H1 (cell line): ENCODE results near the gene HLA-A. TPM values are rescaled to one million over a fixed set of nuclear protein-coding genes. Genes with fewer than 3 reads are reported as not detected.

Source experiments
- CTCF ChIA-PET: fragments of 300-600 bp; sonication (Branson Sonifier 250); formaldehyde crosslinking; loops from one replicate; lab custom pipeline; 2021; ENCODE audit not compliant: partially characterized antibody; lab: Charles Lee
- POLR2A ChIA-PET: fragments of 300-600 bp; sonication (Branson Sonifier 250); formaldehyde crosslinking; loops from one replicate; lab custom pipeline; 2021; ENCODE audit warnings: inconsistent platforms; ENCODE audit not compliant: partially characterized antibody; lab: Charles Lee
- DNase-seq, 2 experiments: peaks; one replicate each; pipeline versions ENCODE4 v3.0.0 to v3.0.0-alpha.2; 2010 to 2022; ENCODE audit warnings: low spot score in 2 of 2, low read depth in 1 of 2, mixed read lengths in 1 of 2
- FAIRE-seq: peaks from 2 replicates; lab custom pipeline; 2011; peaks lifted over from hg19 to GRCh38; lab: Jason Lieb, UNC
- H2AFZ ChIP-seq: 2 replicates; pipeline ENCODE4 v1.8.1; 2012; ENCODE audit warnings: low read length, inconsistent platforms
- H2AK5ac ChIP-seq: 2 replicates; pipeline ENCODE4 v1.6.1; 2013; ENCODE audit warnings: low read depth, low read length
- H2BK120ac ChIP-seq: replicated peaks from 2 replicates; pipeline ENCODE3; 2013; ENCODE audit warnings: low read depth, low read length, inconsistent platforms
- H2BK12ac ChIP-seq: 2 replicates; pipeline ENCODE4 v1.6.1; 2013; ENCODE audit warnings: low read depth, low read length
- H2BK15ac ChIP-seq: 2 replicates; pipeline ENCODE4 v1.6.1; 2013; ENCODE audit warnings: low read length
- H2BK20ac ChIP-seq: 2 replicates; pipeline ENCODE4 v1.6.1; 2013; ENCODE audit warnings: low read length
- H2BK5ac ChIP-seq: 2 replicates; pipeline ENCODE4 v1.6.1; 2013; ENCODE audit warnings: low read depth, low read length
- H3K14ac ChIP-seq: 2 replicates; pipeline ENCODE4 v1.6.1; 2013; ENCODE audit warnings: inconsistent platforms; ENCODE audit not compliant: insufficient read length
- H3K18ac ChIP-seq: 2 replicates; pipeline ENCODE4 v1.6.1; 2013; ENCODE audit warnings: low read length; ENCODE audit errors: extremely low read depth
- H3K23ac ChIP-seq: 2 replicates; pipeline ENCODE4 v1.6.1; 2013; ENCODE audit warnings: inconsistent platforms; ENCODE audit not compliant: insufficient read length
- H3K23me2 ChIP-seq: 2 replicates; pipeline ENCODE4 v1.6.1; 2013; ENCODE audit warnings: low read depth, low read length
- H3K27ac ChIP-seq: 2 replicates; pipeline ENCODE4 v1.6.1; 2011; ENCODE audit warnings: low read depth, low read length, inconsistent platforms
- H3K27me3 ChIP-seq, 4 experiments: replicated peaks in 1 of 4; 1 replicate in 1 of 4; 2 replicates in 3 of 4; pipeline versions ENCODE4 v1.6.1 to v1.8.1; 2011 to 2013; ENCODE audit warnings: low read length in 3 of 4, mild to moderate bottlenecking in 3 of 4, inconsistent platforms in 2 of 4, mixed read lengths in 2 of 4, moderate library complexity in 1 of 4; ENCODE audit not compliant: control insufficient read depth in 3 of 4, insufficient read depth in 3 of 4; ENCODE audit errors: extremely low read depth in 1 of 4
- H3K36me3 ChIP-seq, 4 experiments: 2 replicates each; pipeline versions ENCODE4 v1.6.1 to v1.8.1; 2011 to 2013; ENCODE audit warnings: mild to moderate bottlenecking in 4 of 4, low read length in 3 of 4, moderate library complexity in 2 of 4, control low read depth in 1 of 4, inconsistent platforms in 1 of 4; ENCODE audit not compliant: insufficient read depth in 4 of 4, control insufficient read depth in 2 of 4
- H3K4ac ChIP-seq: replicated peaks from 2 replicates; pipeline ENCODE3; 2013; ENCODE audit warnings: low read length, low read depth, mixed read lengths, inconsistent platforms; ENCODE audit not compliant: insufficient read length
- H3K4me1 ChIP-seq, 4 experiments: replicated peaks in 1 of 4; 1 replicate in 1 of 4; 2 replicates in 3 of 4; pipeline versions ENCODE4 v1.6.1 to v1.8.1; 2011 to 2013; ENCODE audit warnings: low read length in 3 of 4, inconsistent platforms in 2 of 4, mixed read lengths in 1 of 4; ENCODE audit not compliant: insufficient read depth in 4 of 4, control insufficient read depth in 3 of 4
- H3K4me2 ChIP-seq, 2 experiments: 2 replicates each; pipeline versions ENCODE4 v1.6.1 to v1.8.1; 2011 to 2013; ENCODE audit warnings: low read depth in 2 of 2, low read length in 2 of 2, control low read depth in 1 of 2, inconsistent platforms in 1 of 2, mild to moderate bottlenecking in 1 of 2; ENCODE audit not compliant: insufficient read depth in 1 of 2
- H3K4me3 ChIP-seq, 4 experiments: fragments of 200-600, 300-600 bp in 1 of 4; sonication (generic), shearing (Covaris generic), sonication (Bioruptor Twin) in 1 of 4; 2 replicates each; pipeline versions ENCODE4 v1.5.1 to v1.8.1; 2011 to 2016; ENCODE audit warnings: low read length in 4 of 4, low read depth in 3 of 4, control low read depth in 2 of 4, inconsistent platforms in 2 of 4, mild to moderate bottlenecking in 2 of 4, mixed read lengths in 1 of 4, moderate library complexity in 1 of 4; ENCODE audit not compliant: insufficient read depth in 2 of 4; ENCODE audit errors: extremely low read depth in 1 of 4
- H3K56ac ChIP-seq: replicated peaks from 2 replicates; pipeline ENCODE3; 2013; ENCODE audit warnings: low read depth, mild to moderate bottlenecking, mixed read lengths, low read length, inconsistent platforms; ENCODE audit not compliant: insufficient read length
- H3K79me1 ChIP-seq: 2 replicates; pipeline ENCODE4 v1.6.1; 2013; ENCODE audit warnings: low read depth, low read length, control low read depth
- H3K79me2 ChIP-seq, 2 experiments: 2 replicates each; pipeline versions ENCODE4 v1.6.1 to v1.8.1; 2012 to 2013; ENCODE audit warnings: low read length in 2 of 2, mild to moderate bottlenecking in 2 of 2, inconsistent platforms in 1 of 2; ENCODE audit not compliant: insufficient read depth in 2 of 2, control insufficient read depth in 1 of 2
- H3K9ac ChIP-seq, 4 experiments: replicated peaks in 1 of 4; 1 replicate in 1 of 4; 2 replicates in 3 of 4; pipeline versions ENCODE4 v1.6.1 to v1.8.1; 2011 to 2013; ENCODE audit warnings: low read depth in 3 of 4, low read length in 3 of 4, control low read depth in 2 of 4, mild to moderate bottlenecking in 2 of 4, moderate library complexity in 2 of 4, inconsistent platforms in 1 of 4; ENCODE audit errors: extremely low read depth in 1 of 4
- H3K9me3 ChIP-seq, 2 experiments: 2 replicates each; pipeline versions ENCODE4 v1.6.1 to v1.8.1; 2012 to 2013; ENCODE audit warnings: mild to moderate bottlenecking in 2 of 2, moderate library complexity in 2 of 2, control low read depth in 1 of 2, inconsistent platforms in 1 of 2, low read depth in 1 of 2, low read length in 1 of 2, mixed read lengths in 1 of 2; ENCODE audit not compliant: insufficient read depth in 2 of 2
- H4K20me1 ChIP-seq, 2 experiments: replicated peaks in 1 of 2; 2 replicates each; pipeline versions ENCODE3 to v1.8.1; 2011 to 2013; ENCODE audit warnings: inconsistent platforms in 2 of 2, low read length in 2 of 2, mild to moderate bottlenecking in 1 of 2; ENCODE audit not compliant: insufficient read depth in 2 of 2, control insufficient read depth in 1 of 2
- H4K5ac ChIP-seq: 2 replicates; pipeline ENCODE4 v1.6.1; 2013; ENCODE audit warnings: low read length, low read depth, mixed read lengths, inconsistent platforms; ENCODE audit not compliant: insufficient read length
- H4K8ac ChIP-seq: 2 replicates; pipeline ENCODE4 v1.8.0; 2013; ENCODE audit warnings: mild to moderate bottlenecking, moderate library complexity, low read length, inconsistent platforms; ENCODE audit not compliant: insufficient read depth; ENCODE audit errors: extremely low read depth
- H4K91ac ChIP-seq: replicated peaks from 2 replicates; pipeline ENCODE3; 2013; ENCODE audit warnings: low read length, mixed read lengths, inconsistent platforms; ENCODE audit not compliant: insufficient read length
- ATF3 ChIP-seq: IDR thresholded peaks from 2 replicates; pipeline ENCODE4 v1.6.1; 2011; ENCODE audit warnings: low read depth, mild to moderate bottlenecking, low read length; ENCODE audit not compliant: insufficient read depth
- BACH1 ChIP-seq: IDR thresholded peaks from 2 replicates; pipeline ENCODE4 v1.6.1; 2012; ENCODE audit warnings: low read length, improper control_type of control experiment
- BCL11A ChIP-seq, 2 experiments: IDR thresholded peaks; one replicate each; pipeline ENCODE4 v1.6.1; 2011; ENCODE audit warnings: low read depth in 2 of 2, low read length in 2 of 2, mild to moderate bottlenecking in 2 of 2
- CBX8 ChIP-seq: fragments of 300-800, 300-1000 bp; sonication (generic); IDR thresholded peaks from 2 replicates; pipeline ENCODE4 v1.7.1; 2016; ENCODE audit warnings: low read depth, low read length, borderline replicate concordance
- CHD1 ChIP-seq: IDR thresholded peaks from 2 replicates; pipeline ENCODE4 v1.6.1; 2012; ENCODE audit warnings: low read depth, low read length, improper control_type of control experiment
- CHD2 ChIP-seq: IDR thresholded peaks from 2 replicates; pipeline ENCODE4 v1.6.1; 2012; ENCODE audit warnings: low read length, improper control_type of control experiment
- EGR1 ChIP-seq: IDR thresholded peaks from 2 replicates; pipeline ENCODE4 v1.6.1; 2011; ENCODE audit warnings: low read depth, low read length, borderline replicate concordance
- EZH2 ChIP-seq: fragments of 200-600 bp; sonication (generic); IDR thresholded peaks from 2 replicates; pipeline ENCODE4 v1.7.1; 2012; ENCODE audit warnings: low read depth, mild to moderate bottlenecking, moderate library complexity, low read length, inconsistent platforms; ENCODE audit not compliant: severe bottlenecking
- HDAC2 ChIP-seq, 2 experiments: fragments of 300-600 bp in 1 of 2; sonication (generic) in 1 of 2; IDR thresholded peaks; 2 replicates each; pipeline ENCODE4 v1.6.1; 2011 to 2012; ENCODE audit warnings: low read depth in 2 of 2, low read length in 2 of 2, mild to moderate bottlenecking in 2 of 2, moderate library complexity in 2 of 2, borderline replicate concordance in 1 of 2, inconsistent platforms in 1 of 2
- POLR2AphosphoS5 ChIP-seq: IDR thresholded peaks from 2 replicates; pipeline ENCODE4 v1.6.1; 2011; ENCODE audit warnings: low read depth, low read length
- POU5F1 ChIP-seq: IDR thresholded peaks from 2 replicates; pipeline ENCODE4 v1.6.1; 2011; ENCODE audit warnings: low read depth, mild to moderate bottlenecking, low read length, moderate library complexity
- TBP ChIP-seq: IDR thresholded peaks from 2 replicates; pipeline ENCODE4 v1.6.1; 2011; ENCODE audit warnings: low read depth, low read length, improper control_type of control experiment
- WGBS, 2 experiments: shearing (Covaris generic) in 1 of 2; methylation state at CpG; one replicate each; pipeline versions ENCODE4 v1.1.6 to v1.1.7; 2013 to 2015; ENCODE audit warnings: low lambda C conversion rate in 2 of 2, mixed read lengths in 2 of 2, inconsistent platforms in 1 of 2, low coverage in 1 of 2, missing lambda C conversion rate in 1 of 2; ENCODE audit not compliant: insufficient replicate concordance in 2 of 2, insufficient coverage in 1 of 2, insufficient read length in 1 of 2; ENCODE audit errors: extremely low coverage in 1 of 2, missing lambda C conversion rate in 1 of 2; 5-methylcytosine and 5-hydroxymethylcytosine counted together
- polyA plus RNA-seq, 7 experiments: library from polyadenylated mRNA; depleted of rRNA in 3 of 7; stranded (reverse) in 5 of 7; unstranded in 2 of 7; fragments of >200 nt in 5 of 7; fragments of 200-250 nt in 2 of 7; gene quantifications; 1 replicate in 5 of 7; 2 replicates in 1 of 7; 4 replicates in 1 of 7; pipeline versions ENCODE4 v1.2.1 to v1.2.3, GENCODE V29; 2011 to 2013; ENCODE audit warnings: missing spikeins in 2 of 7, mixed read lengths in 2 of 7
- total RNA-seq: library from RNA; stranded (reverse); fragmentation: NEBNext Ultra II Directional; extraction: Animal tissue kit (Norgen Biotek cat#: 25700); gene quantifications from 2 replicates; pipeline ENCODE4 v1.2.1, GENCODE V29; 2021

HLA-A gene
- total and polyA plus RNA-seq, 2 of the 8 experiments (the other 6 are each of a cell fraction or from before 2014, with no cell fraction given), result 221 to 474 TPM

GRCh38 chr6:29951882-29952281 lies 9.6 kb downstream of the HLA-A start:
- Histone ChIP-seq H3K9ac (no peak overlapping the region), H3K79me1 (no peaks in the 10 kb centered on the region), H2BK20ac (no peak overlapping the region), H2BK12ac (no peak overlapping the region), H3K4me3 (no peak overlapping the region), H3K4me1 (peaks cover 0 to 4% (median 0%) of the 10 kb centered on the region in 4 experiments; a peak in 2 of 7 replicates), H2BK120ac (no peak overlapping the region), H3K27me3 (no peaks in the 10 kb centered on the region), H2BK5ac (no peak overlapping the region), H4K91ac (no peak overlapping the region), H3K4ac (no peak overlapping the region), H3K4me2 (no peak overlapping the region), H3K56ac (no peak overlapping the region), H3K14ac (no peak overlapping the region), H2AFZ (no peak overlapping the region), H3K79me2 (no peaks in the 10 kb centered on the region), H4K5ac (no peak overlapping the region), H4K20me1 (peaks cover 0 to 2% of the 10 kb centered on the region in 2 experiments), H3K23ac (no peak overlapping the region), H3K18ac (no peak overlapping the region), H4K8ac (no peak overlapping the region), H3K9me3 (no peaks in the 10 kb centered on the region), H3K27ac (no peak overlapping the region), H2AK5ac (no peak overlapping the region), H3K36me3 (no peaks in the 10 kb centered on the region; a peak in 2 of 8 replicates), H3K23me2 (no peaks in the 10 kb centered on the region), H2BK15ac (no peak overlapping the region)
- WGBS, 2 experiments, result 73% methylated on average over 3 of the region's 3 CpGs; no CpG with 5 or more reads in 1 of the 2 experiments
- ChIA-PET CTCF (no interaction called here), POLR2A (interaction anchor here (0.9 kb wide), 1 partner anchor 12 kb away, joined by 3 read pairs; no protein-coding TSS in a partner anchor)
- no peak for FAIRE-seq
- DNase-seq, result no peak
- TF ChIP-seq HDAC2 (IDR thresholded peaks at IDR 0.05; ENCODE audit: borderline replicate concordance in 1 of 2, low read depth in 2 of 2, low read length in 2 of 2) (no peak), TBP (no peak), POU5F1 (no peak), EZH2 (no peak), BACH1 (no peak), CHD1 (no peak), ATF3 (no peak), CBX8 (no peak), BCL11A (IDR thresholded peaks at IDR 0.05; ENCODE audit: low read depth in 2 of 2, low read length in 2 of 2) (no peak), EGR1 (no peak), POLR2AphosphoS5 (no peak), CHD2 (no peak)
